ENCODE results near the gene NPRL2.

The NPRL2 gene

GRCh38 chr3:50304601-50305000 lies 46.0 kb downstream of the NPRL2 start:
- no peak for DNase-seq (ENCODE audit: low spot score)

- no peak for DNase-seq (ENCODE audit: low spot score)
Measured at GRCh38 chr3:50303013-50303815, 47.4 kb downstream of the NPRL2 start, which contains the start of gene HYAL1. TSS of gene HYAL1 (minus strand) at chr3:50303574. CDS start at chr3:50302956, 618 bp downstream.

- no peak for DNase-seq (ENCODE audit: low spot score)
Measured at GRCh38 chr3:50302095-50303012, 48.2 kb downstream of the NPRL2 start.

- DNase-seq (ENCODE audit: low spot score), result no peak
Measured at GRCh38 chr3:50300681-50301254, 49.8 kb downstream of the NPRL2 start.

- no peak for DNase-seq (ENCODE audit: low spot score)
Measured at GRCh38 chr3:50299929-50300680, 50.5 kb downstream of the NPRL2 start.

- DNase-seq (ENCODE audit: low spot score), result no peak
Measured at GRCh38 chr3:50299638-50299928, 51.0 kb downstream of the NPRL2 start.

GRCh38 chr3:50298836-50299637 lies 51.5 kb downstream of the NPRL2 start, which contains the start of the genes HYAL3 and NAA80:
TSS of gene HYAL3 (minus strand) at chr3:50299405. CDS start at chr3:50295602, 3,803 bp downstream.
TSS of gene NAA80 (minus strand) at chr3:50299405. CDS start at chr3:50297463, 1,942 bp downstream.
- DNase-seq (ENCODE audit: low spot score), result peak; percentile 100

- DNase-seq (ENCODE audit: low spot score), result no peak
Measured at GRCh38 chr3:50297896-50298725, 52.5 kb downstream of the NPRL2 start.

- no peak for DNase-seq (ENCODE audit: low spot score)
Measured at GRCh38 chr3:50297384-50297775, 53.2 kb downstream of the NPRL2 start.

Data from CD4-positive, alpha-beta T cell treated with Interleukin-6 at 100 ng/mL for 8 hours (primary cell).